ENCODE measurements around the gene JAGN1. TPM values are rescaled to one million over a fixed set of nuclear protein-coding genes. Genes with fewer than 3 reads are reported as not detected.
"Not testable (repeated sequence)": the region's sequence is repeated elsewhere in the genome, so short reads cannot be mapped to it uniquely, and the experiment has no call there.

The JAGN1 gene
- total and polyA plus RNA-seq, 4 donors, result 20.7 to 43.7 (median 34.9) TPM

DNA sequence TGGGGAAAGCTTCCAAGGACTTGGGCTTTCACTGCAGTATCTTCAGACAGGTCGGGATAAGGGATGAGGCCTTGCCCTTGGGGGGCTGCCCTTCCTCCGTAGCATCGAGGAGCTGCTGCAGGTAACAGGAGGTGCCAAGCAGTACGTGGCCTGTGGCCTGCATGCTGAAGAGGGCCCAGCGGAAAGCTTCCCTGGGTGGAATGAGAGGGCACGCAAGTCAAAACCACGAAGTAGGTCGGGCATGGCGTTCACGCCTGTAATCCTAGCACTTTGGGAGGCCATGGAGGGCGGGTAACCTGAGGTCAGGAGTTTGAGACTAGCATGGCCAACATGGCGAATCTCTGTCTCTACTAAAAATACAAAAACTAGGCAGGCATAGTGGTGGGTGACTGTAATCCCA is 23.3 kb upstream of the JAGN1 start:
- no peak overlapping the region for H3K27ac ChIP-seq (ENCODE audit: low read depth in 1 of 2, low read length in 1 of 2)
- no peak for ATAC-seq (ENCODE audit: insufficient read depth, low FRiP score)

DNA sequence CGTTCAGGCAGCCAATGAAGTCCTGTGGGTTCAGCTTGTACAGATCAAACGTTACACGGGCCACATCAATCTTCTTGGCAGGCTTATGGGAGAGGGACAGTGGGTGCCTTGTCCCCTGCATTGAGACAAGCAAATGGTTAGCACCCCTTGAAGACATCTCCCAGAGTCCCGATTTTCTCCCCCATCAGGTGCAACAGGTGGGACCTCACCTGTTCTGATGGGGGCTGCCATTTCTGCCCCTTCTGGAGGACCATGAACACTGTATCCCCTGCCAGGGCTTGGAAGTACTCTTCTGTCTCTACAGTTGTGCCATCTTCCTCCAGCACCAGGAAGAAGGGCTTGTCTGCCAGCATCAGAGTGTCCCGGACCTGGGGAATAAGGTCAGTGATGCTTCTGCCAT is 20.5 kb upstream of the JAGN1 start:
- no peak overlapping the region for H3K27ac ChIP-seq (ENCODE audit: low read depth in 1 of 2, low read length in 1 of 2)
- TF ChIP-seq CTCF (IDR thresholded peaks at IDR 0.05; ENCODE audit: control extremely low read depth, extremely low read depth), result no peak
- peaks cover 0 to 5% (median 0%) of the 10 kb centered on the region in 5 donors for H3K4me1 ChIP-seq (ENCODE audit: control insufficient read depth in 5 of 5, insufficient read depth in 5 of 5, low read length in 5 of 5)
- WGBS, 2 donors, result 76 to 82% methylated on average over 5 of the region's 5 CpGs
- ATAC-seq (ENCODE audit: insufficient read depth, low FRiP score) (no peak), DNase-seq (no peak)
- H3K9ac ChIP-seq (ENCODE audit: insufficient read depth in 1 of 2, low read length in 2 of 2), result no peak overlapping the region
- H3K27me3 ChIP-seq (ENCODE audit: control insufficient read depth in 3 of 3, insufficient read depth in 3 of 3, low read length in 2 of 3), result no peaks in the 10 kb centered on the region
- H3K36me3 ChIP-seq (ENCODE audit: control insufficient read depth in 4 of 4, insufficient read depth in 4 of 4, low read length in 4 of 4), result no peaks in the 10 kb centered on the region
- H3K9me3 ChIP-seq (ENCODE audit: control insufficient read depth in 4 of 4, insufficient read depth in 3 of 4, low read length in 3 of 4), result no peaks in the 10 kb centered on the region
- no peak overlapping the region for H3K4me3 ChIP-seq

More for the DNA sequence above, 23.3 kb upstream of the JAGN1 start:
- Histone ChIP-seq H3K9ac (ENCODE audit: insufficient read depth in 1 of 2, low read length in 2 of 2) (no peak overlapping the region), H3K9me3 (ENCODE audit: control insufficient read depth in 4 of 4, insufficient read depth in 3 of 4, low read length in 3 of 4) (no peaks in the 10 kb centered on the region), H3K36me3 (ENCODE audit: control insufficient read depth in 4 of 4, insufficient read depth in 4 of 4, low read length in 4 of 4) (no peaks in the 10 kb centered on the region), H3K27me3 (ENCODE audit: control insufficient read depth in 3 of 3, insufficient read depth in 3 of 3, low read length in 2 of 3) (no peaks in the 10 kb centered on the region), H3K4me3 (no peak overlapping the region), H3K4me1 (ENCODE audit: control insufficient read depth in 5 of 5, insufficient read depth in 5 of 5, low read length in 5 of 5) (peaks cover 0 to 28% (median 6%) of the 10 kb centered on the region in 5 donors)
- WGBS, 2 donors, result 85 to 90% methylated on average over 12 of the region's 12 CpGs
- TF ChIP-seq CTCF (IDR thresholded peaks at IDR 0.05; ENCODE audit: control extremely low read depth, extremely low read depth), result no peak
- no peak for DNase-seq

DNA sequence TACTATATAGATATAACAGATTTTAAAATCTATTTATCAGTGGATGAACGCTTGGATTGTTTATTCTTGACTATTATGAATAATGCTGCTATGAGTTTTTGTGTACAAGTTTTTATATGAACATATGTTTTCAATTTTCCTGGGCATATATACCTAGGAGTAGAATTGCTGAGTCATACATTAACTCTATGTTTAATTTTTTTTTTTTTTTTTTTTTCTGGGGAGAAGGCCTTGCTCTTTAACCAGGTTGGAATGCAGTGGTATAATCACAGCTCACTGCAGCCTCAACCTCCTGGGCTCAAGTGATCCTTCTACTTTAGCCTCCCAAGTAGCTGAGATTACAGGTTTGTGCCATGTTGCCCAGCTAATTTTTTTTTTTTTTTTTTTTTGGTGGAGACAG is 19.4 kb upstream of the JAGN1 start:
- H3K9ac ChIP-seq (ENCODE audit: insufficient read depth in 1 of 2, low read length in 2 of 2), result no peak overlapping the region

DNA sequence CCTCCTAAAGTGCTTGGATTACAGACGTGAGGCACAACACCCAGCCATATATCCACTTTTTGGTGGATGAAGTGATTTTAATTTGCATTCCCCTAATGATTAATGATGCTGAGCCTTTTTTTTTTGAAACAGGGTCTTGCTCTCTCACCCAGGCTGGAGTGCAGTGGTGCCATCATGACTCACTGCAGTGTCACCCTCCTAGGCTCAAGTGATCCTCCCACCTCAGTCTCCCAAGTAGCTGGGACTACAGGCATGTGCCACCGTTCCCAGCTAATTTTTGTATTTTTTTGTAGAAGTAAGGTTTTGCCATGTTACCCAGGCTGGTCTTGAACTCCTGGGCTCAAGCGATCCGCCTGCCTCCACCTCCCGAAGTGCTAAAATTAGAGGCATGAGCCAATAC is 18.3 kb upstream of the JAGN1 start:
- WGBS, 2 donors, result 97% methylated on average over 5 of the region's 5 CpGs
- not testable (repeated sequence) for H3K9ac ChIP-seq (ENCODE audit: insufficient read depth in 1 of 2, low read length in 2 of 2); H3K27me3 ChIP-seq (ENCODE audit: control insufficient read depth in 3 of 3, insufficient read depth in 3 of 3, low read length in 2 of 3)

More for the DNA sequence above, 19.4 kb upstream of the JAGN1 start:
- no peaks in the 10 kb centered on the region for H3K4me1 ChIP-seq (ENCODE audit: control insufficient read depth in 5 of 5, insufficient read depth in 5 of 5, low read length in 5 of 5)
- H3K36me3 ChIP-seq (ENCODE audit: control insufficient read depth in 4 of 4, insufficient read depth in 4 of 4, low read length in 4 of 4), result no peaks in the 10 kb centered on the region
- H3K9me3 ChIP-seq (ENCODE audit: control insufficient read depth in 4 of 4, insufficient read depth in 3 of 4, low read length in 3 of 4), result no peaks in the 10 kb centered on the region
- no peaks in the 10 kb centered on the region for H3K27me3 ChIP-seq (ENCODE audit: control insufficient read depth in 3 of 3, insufficient read depth in 3 of 3, low read length in 2 of 3)
- H3K27ac ChIP-seq (ENCODE audit: low read depth in 1 of 2, low read length in 1 of 2), result no peak overlapping the region
- ATAC-seq (ENCODE audit: insufficient read depth, low FRiP score) (no peak), DNase-seq (no peak)
- TF ChIP-seq CTCF (IDR thresholded peaks at IDR 0.05; ENCODE audit: control extremely low read depth, extremely low read depth), result no peak
- 49 to 94% methylated on average over 1 of the region's 1 CpG for whole genome bisulfite sequencing, 2 donors
- no peak overlapping the region for H3K4me3 ChIP-seq

More for the DNA sequence above, 18.3 kb upstream of the JAGN1 start:
- not testable (repeated sequence) for H3K9me3 ChIP-seq (ENCODE audit: control insufficient read depth in 4 of 4, insufficient read depth in 3 of 4, low read length in 3 of 4); DNase-seq; H3K27ac ChIP-seq (ENCODE audit: low read depth in 1 of 2, low read length in 1 of 2); H3K36me3 ChIP-seq (ENCODE audit: control insufficient read depth in 4 of 4, insufficient read depth in 4 of 4, low read length in 4 of 4); H3K4me3 ChIP-seq; H3K4me1 ChIP-seq (ENCODE audit: control insufficient read depth in 5 of 5, insufficient read depth in 5 of 5, low read length in 5 of 5); ATAC-seq (ENCODE audit: insufficient read depth, low FRiP score)

Measured in lung (tissue), 12 donors.